ENCODE measurements around the gene EIF4A3.
"Not testable (repeated sequence)": the region's sequence is repeated elsewhere in the genome, so short reads cannot be mapped to it uniquely, and the experiment has no call there.

Gene EIF4A3

DNA sequence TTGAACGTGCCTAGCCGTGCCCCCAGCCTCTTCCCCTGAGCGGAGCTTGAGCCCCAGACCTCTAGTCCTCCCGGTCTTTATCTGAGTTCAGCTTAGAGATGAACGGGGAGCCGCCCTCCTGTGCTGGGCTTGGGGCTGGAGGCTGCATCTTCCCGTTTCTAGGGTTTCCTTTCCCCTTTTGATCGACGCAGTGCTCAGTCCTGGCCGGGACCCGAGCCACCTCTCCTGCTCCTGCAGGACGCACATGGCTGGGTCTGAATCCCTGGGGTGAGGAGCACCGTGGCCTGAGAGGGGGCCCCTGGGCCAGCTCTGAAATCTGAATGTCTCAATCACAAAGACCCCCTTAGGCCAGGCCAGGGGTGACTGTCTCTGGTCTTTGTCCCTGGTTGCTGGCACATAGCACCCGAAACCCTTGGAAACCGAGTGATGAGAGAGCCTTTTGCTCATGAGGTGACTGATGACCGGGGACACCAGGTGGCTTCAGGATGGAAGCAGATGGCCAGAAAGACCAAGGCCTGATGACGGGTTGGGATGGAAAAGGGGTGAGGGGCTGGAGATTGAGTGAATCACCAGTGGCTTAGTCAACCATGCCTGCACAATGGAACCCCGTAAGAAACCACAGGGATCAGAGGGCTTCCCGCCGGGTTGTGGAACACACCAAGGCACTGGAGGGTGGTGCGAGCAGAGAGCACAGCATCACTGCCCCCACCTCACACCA, 44.8 kb downstream of the EIF4A3 start:
- H3K27me3 ChIP-seq (ENCODE audit: low read depth), result no peaks in the 10 kb centered on the region
- peak overlapping the region; percentile 84 for H3K4me3 ChIP-seq
- H3K9me3 ChIP-seq, result no peaks in the 10 kb centered on the region
- H3K36me3 ChIP-seq (replicated peaks), result no peaks in the 10 kb centered on the region; the same call in 1 of the 2 replicates
- DNase-seq (ENCODE audit: low spot score in 2 of 2), result peak in 1 of 2 experiments; percentile 30
- peaks cover 8% of the 10 kb centered on the region for H3K4me1 ChIP-seq
- in situ Hi-C loops (cut with MboI; ENCODE audit: low sequenced_read_pairs), result no loop called here

DNA sequence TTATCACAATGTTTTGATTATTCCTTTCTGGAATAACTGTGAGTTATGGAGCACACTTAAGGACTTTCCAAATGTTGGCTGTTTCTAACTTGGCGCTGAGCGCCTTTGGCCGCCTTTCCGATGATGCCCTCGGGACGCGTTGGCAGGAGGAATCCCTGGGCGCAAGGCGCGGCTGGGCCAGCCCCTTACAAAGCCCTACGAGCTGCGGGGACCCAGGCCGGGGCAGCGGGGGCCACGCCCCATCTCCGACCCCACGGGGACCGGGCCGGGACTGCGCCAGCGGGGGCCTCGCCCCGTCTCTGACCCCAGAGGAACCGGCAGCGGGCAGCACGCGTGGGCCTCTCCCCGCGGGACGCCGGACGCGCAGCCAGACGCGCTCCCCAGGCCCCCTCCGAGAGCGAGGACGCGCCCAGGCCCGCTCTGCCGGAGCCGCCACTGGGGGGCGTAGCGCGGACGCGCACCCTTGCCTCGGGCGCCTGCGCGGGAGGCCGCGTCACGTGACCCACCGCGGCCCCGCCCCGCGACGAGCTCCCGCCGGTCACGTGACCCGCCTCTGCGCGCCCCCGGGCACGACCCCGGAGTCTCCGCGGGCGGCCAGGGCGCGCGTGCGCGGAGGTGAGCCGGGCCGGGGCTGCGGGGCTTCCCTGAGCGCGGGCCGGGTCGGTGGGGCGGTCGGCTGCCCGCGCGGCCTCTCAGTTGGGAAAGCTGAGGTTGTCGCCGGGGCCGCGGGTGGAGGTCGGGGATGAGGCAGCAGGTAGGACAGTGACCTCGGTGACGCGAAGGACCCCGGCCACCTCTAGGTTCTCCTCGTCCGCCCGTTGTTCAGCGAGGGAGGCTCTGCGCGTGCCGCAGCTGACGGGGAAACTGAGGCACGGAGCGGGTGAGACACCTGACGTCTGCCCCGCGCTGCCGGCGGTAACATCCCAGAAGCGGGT, 45.6 kb downstream of the EIF4A3 start, which contains the start of gene GAA:
TSS of gene GAA (plus strand) at position 571 of the 935 bp plus-strand sequence. CDS start 3,006 bp downstream, outside the sequence.
- Histone ChIP-seq H3K27me3 (ENCODE audit: low read depth) (no peaks in the 10 kb centered on the region), H3K36me3 (replicated peaks) (no peaks in the 10 kb centered on the region; the same call in 1 of the 2 replicates), H3K4me1 (peaks cover 8% of the 10 kb centered on the region), H3K4me3 (peak within 1 kb of the TSS; percentile 84), H3K9me3 (no peaks in the 10 kb centered on the region)
- in situ Hi-C loops (cut with MboI; ENCODE audit: low sequenced_read_pairs), result no loop called here
- peak; percentile 72 to 90 for DNase-seq (ENCODE audit: low spot score in 2 of 2)

DNA sequence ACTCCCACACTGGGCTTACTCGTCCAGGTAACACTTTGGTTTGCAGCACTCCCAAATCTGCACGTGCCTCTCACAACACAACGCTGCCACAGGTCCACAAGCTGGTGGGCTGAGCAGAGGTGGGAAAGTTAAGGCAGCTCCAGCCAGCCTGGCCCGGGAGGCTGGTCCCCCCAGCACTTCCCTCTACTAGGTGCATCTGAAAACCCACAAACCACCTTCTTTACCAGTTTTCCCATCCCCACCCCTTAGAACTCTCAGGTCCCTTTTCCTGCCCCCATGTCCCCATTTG, 46.9 kb downstream of the EIF4A3 start:
- peaks cover 8% of the 10 kb centered on the region for H3K4me1 ChIP-seq
- H3K36me3 ChIP-seq (replicated peaks), result no peaks in the 10 kb centered on the region
- no peaks in the 10 kb centered on the region for H3K9me3 ChIP-seq
- H3K4me3 ChIP-seq, result no peak overlapping the region
- in situ Hi-C loops (cut with MboI; ENCODE audit: low sequenced_read_pairs), result no loop called here
- no peaks in the 10 kb centered on the region for H3K27me3 ChIP-seq (ENCODE audit: low read depth)
- DNase-seq (ENCODE audit: low spot score in 2 of 2), result no peak

DNA sequence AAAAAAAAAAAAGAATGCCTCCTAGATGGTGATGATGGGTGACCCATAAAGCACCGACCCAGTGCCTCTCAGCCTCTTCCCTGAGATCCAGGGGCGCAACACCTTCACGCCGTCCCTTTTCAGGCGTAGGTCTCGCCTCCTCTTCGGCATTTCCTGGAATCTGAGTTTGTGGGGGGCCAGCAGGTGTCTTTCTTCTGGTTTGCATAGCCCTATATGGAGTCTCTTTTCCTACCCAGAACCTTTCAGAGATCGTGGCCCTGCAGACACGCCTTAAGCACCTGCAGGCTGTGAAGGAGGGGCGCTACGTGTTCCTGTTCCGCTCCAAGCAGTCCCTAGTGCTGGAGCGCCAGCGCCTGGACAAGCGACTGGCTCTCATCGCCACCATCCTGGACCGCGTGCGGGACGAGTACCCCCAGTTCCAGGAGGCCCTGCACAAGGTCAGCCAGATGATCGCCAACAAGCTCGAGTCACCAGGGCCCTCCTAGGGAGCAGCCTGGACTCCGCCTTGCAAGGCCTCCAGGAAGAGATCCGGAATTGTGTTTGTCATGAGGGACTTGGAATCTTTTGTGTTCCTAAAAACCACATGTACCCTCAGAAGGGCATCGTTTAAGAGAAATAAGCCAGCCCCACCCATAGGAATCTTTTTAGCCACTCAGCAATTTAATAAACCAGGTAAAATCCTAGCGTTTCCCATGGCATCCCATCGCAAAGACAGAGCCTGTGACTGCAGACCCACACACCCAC, 47.5 kb downstream of the EIF4A3 start:
- in situ Hi-C loops (cut with MboI; ENCODE audit: low sequenced_read_pairs), result no loop called here
- no peak overlapping the region for H3K4me3 ChIP-seq
- H3K27me3 ChIP-seq (ENCODE audit: low read depth), result no peaks in the 10 kb centered on the region
- no peaks in the 10 kb centered on the region for H3K9me3 ChIP-seq
- H3K36me3 ChIP-seq (replicated peaks), result no peaks in the 10 kb centered on the region
- H3K4me1 ChIP-seq, result peaks cover 8% of the 10 kb centered on the region
- no peak for DNase-seq (ENCODE audit: low spot score in 2 of 2)

DNA sequence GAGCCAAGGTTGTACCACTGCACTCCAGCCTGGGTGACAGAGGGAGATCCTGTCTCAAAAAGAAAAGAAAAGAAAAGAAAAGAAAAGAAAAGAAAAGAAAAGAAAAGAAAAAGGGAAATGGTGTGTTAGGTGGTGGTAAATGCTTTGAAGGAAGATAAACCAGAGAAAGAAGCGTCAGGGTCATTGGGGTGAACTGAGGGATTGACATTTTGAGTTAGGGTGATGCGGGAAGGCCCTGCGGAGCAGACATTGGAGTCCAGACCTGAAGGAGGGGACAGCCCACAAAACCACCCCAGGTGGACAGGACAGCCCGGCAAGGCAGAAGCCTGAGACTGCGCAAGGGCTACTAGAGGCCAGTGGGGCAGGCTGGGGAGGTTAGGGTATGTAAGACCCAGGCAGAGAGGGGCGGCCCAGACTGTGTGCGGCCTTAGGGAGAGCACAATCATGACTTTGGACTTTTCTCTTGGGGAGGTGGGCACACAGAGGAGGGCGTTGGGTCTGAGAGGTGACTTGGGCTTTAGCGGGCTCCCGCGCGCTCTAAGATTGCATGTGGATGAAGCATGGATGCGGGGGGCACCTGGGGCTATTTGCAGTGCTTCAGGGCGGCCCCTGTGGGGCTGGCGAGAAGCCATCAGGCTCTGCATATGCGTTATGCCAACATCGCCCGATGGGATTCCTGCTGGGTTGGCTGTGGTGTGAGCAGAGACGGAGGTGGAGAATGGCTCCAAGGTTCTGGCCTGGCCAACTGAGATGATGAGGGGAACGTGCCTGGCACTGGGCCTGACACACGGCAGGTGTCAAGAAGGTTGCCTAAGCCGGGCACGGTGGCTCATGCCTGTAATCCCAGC, 48.9 kb downstream of the EIF4A3 start:
- in situ Hi-C loops (cut with MboI; ENCODE audit: low sequenced_read_pairs), result no loop called here

DNA sequence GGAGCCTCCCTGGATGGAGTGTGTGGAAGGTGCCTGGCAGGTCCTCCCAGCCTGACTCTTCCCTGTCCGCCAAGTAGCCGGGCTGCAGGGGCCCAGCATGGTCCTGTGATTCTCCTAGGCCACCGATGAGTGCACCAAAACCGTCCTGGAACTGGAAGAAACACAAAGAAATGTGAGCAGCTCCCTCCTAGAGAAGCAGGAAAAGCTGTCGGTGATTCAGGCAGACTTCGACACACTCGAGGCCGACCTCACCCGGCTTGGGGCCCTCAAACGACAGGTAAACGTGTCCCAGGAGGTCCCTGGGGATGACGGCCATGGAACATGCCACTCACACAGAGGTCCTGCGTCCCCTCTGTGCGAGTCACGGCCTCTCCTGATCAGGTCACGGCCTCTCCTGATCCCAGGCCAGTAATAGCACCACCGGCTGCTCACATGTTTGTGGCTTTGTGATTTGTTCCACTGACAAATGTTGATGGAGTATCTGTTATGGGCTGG, 49.8 kb downstream of the EIF4A3 start:
- Histone ChIP-seq H3K36me3 (replicated peaks) (no peaks in the 10 kb centered on the region), H3K4me1 (peaks cover 4% of the 10 kb centered on the region), H3K4me3 (no peak overlapping the region), H3K27me3 (ENCODE audit: low read depth) (no peaks in the 10 kb centered on the region), H3K9me3 (no peaks in the 10 kb centered on the region)
- DNase-seq (ENCODE audit: low spot score in 2 of 2), result no peak
- in situ Hi-C loops (cut with MboI; ENCODE audit: low sequenced_read_pairs), result no loop called here

More for the DNA sequence above, 48.9 kb downstream of the EIF4A3 start:
- H3K4me1 ChIP-seq, result peaks cover 8% of the 10 kb centered on the region
- no peaks in the 10 kb centered on the region for H3K36me3 ChIP-seq (replicated peaks)
- no peak overlapping the region for H3K4me3 ChIP-seq
- H3K9me3 ChIP-seq, result no peaks in the 10 kb centered on the region
- no peaks in the 10 kb centered on the region for H3K27me3 ChIP-seq (ENCODE audit: low read depth)
- DNase-seq (ENCODE audit: low spot score in 2 of 2), result no peak

DNA sequence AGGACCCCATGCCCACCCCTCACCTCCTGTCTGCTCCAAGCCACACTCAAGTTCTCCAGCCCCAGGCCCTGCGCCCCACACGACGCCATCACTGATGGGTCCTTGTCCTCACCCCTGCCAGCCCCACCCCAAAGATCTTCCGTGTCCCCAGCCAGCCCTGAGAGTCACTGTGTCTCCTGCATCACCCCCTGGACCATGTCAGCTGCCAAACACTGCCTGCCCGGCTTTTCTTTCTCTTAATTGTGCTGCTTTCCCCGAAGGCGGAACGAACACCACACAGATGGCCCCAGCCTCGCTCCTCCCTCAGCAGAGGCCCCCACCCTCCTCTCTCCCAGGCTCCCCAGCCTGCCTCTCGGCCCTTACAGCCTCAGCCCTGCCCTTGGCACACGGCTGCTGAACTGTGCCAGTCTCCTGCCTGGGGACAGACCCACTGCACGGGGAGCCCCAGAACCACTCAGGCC, 50.3 kb downstream of the EIF4A3 start:
- Histone ChIP-seq H3K9me3 (no peaks in the 10 kb centered on the region), H3K27me3 (ENCODE audit: low read depth) (no peaks in the 10 kb centered on the region), H3K36me3 (replicated peaks) (no peaks in the 10 kb centered on the region), H3K4me3 (no peak overlapping the region), H3K4me1 (peaks cover 3% of the 10 kb centered on the region; the same call in 1 of the 2 replicates)
- no peak for DNase-seq (ENCODE audit: low spot score in 2 of 2)
- in situ Hi-C loops (cut with MboI; ENCODE audit: low sequenced_read_pairs), result no loop called here

DNA sequence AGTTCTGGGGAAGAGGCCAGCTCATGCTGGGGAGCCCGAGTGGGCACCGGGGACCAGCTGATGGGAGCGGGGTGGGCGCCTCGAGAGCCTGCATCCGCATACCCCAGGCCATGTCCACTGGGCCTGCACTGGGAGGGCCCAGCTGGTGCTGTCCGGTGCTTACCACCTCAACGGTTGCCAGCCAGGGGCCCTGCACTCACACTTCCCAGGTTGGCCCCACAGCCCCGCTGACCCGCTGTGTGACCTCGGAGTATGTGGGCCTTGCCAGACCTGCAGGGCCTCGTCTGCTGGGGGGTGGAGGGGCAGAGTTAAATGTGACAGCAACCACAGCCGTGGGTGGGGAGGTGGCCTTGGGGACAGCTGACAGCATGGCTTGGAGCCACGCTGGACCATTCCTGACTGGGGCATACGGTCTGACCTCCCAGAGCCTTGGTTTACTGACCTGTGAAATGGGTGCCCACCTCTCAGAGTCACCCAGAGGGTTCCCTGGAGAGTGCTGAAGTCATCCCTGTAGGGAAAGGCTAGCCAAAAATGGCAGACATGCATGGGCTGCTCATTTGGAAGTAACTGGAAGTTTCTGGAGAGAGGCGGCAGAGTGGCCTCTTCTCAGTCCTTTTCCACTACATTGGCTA, 51.0 kb downstream of the EIF4A3 start:
- no peak overlapping the region for H3K4me3 ChIP-seq
- in situ Hi-C loops (cut with MboI; ENCODE audit: low sequenced_read_pairs), result no loop called here
- DNase-seq (ENCODE audit: low spot score in 2 of 2), result no peak
- H3K36me3 ChIP-seq (replicated peaks), result no peaks in the 10 kb centered on the region
- H3K9me3 ChIP-seq, result no peaks in the 10 kb centered on the region
- no peaks in the 10 kb centered on the region for H3K27me3 ChIP-seq (ENCODE audit: low read depth)
- peaks cover 3% of the 10 kb centered on the region; the same call in 1 of the 2 replicates for H3K4me1 ChIP-seq

DNA sequence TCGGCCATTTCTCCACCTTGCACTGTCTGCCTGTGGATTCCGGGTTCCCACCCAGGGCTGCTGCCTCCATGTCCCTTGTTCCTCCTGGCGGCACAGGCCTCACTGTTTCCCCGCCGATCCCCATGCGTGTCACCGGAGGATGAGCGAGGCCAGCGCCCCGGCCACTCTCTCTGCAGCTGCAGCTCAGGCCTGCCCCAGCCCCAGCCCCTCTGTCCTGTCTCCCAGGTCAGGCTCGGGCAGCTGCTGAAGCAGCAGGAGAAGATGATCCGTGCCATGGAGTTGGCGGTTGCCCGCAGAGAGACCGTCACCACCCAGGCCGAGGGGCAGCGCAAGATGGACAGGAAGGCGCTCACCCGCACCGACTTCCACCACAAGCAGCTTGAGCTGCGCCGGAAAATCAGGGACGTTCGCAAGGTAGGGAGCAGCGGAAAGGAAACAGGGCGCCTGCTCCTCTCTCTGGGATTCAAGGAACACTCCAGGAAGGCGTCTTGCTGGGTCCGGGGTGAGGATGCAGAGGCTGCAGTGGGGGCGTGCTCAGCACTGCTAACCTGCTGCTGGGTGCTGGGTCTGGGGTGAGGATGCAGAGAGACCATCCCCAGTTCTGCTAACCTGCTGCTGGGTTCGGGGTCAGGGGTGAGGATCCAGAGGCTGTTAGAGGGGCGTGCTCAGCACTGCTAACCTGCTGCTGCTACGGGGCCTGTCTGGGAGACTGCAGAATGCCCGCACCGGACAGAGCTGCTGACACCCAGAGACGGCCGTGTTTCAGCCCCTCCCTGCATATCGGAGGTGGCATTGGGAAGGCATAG, 51.7 kb downstream of the EIF4A3 start:
- no peak for DNase-seq (ENCODE audit: low spot score in 2 of 2)
- in situ Hi-C loops (cut with MboI; ENCODE audit: low sequenced_read_pairs), result no loop called here
- Histone ChIP-seq H3K4me3 (no peak overlapping the region), H3K4me1 (no peaks in the 10 kb centered on the region), H3K27me3 (ENCODE audit: low read depth) (no peaks in the 10 kb centered on the region), H3K9me3 (no peaks in the 10 kb centered on the region), H3K36me3 (replicated peaks) (no peaks in the 10 kb centered on the region)

DNA sequence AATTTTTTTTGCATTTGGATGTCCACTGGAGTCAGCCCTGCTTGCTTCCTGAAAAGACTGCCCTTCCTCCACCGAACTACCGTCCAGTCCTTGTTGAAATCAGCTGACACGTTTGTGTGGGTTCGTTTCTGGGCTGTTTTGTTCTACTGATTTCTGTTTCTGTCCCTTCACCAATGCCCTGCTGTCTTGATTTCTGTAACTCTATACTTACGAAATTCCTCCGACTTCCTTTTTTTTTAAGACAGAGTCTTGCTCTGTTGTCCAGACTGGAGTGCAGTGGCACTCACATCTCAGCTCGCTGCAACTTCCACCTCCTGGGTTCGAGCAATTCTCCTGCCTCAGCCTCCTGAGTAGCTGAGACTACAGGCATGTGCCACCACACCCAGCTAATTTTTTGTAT, 54.0 kb downstream of the EIF4A3 start:
- Histone ChIP-seq H3K4me1 (no peaks in the 10 kb centered on the region), H3K36me3 (replicated peaks) (no peaks in the 10 kb centered on the region), H3K4me3 (no peak overlapping the region), H3K9me3 (no peaks in the 10 kb centered on the region), H3K27me3 (ENCODE audit: low read depth) (no peaks in the 10 kb centered on the region)
- in situ Hi-C loops (cut with MboI; ENCODE audit: low sequenced_read_pairs), result no loop called here
- DNase-seq (ENCODE audit: low spot score in 2 of 2), result no peak

DNA sequence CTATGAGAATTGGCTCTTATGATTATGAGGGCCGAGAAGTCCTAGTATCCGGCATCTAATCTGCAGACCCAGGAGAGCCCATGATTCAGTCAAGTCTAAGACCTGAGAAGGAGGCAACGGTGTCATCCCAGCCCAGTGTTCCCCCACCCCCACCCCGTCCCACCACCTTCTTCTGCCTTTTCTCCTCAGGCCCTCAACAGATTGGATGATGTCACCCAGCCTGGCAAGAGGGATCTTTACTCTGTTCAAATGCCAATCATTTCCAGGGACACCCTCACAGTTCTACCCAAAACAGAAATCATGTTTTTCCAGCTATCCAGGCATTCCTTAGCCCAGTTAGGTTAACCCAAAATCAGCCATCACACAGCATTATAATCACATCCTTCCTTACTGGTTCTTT, 55.6 kb downstream of the EIF4A3 start:
- Histone ChIP-seq H3K4me3 (no peak overlapping the region), H3K36me3 (replicated peaks) (no peaks in the 10 kb centered on the region), H3K9me3 (no peaks in the 10 kb centered on the region), H3K27me3 (ENCODE audit: low read depth) (peaks cover 8% of the 10 kb centered on the region), H3K4me1 (no peaks in the 10 kb centered on the region)
- no peak for DNase-seq (ENCODE audit: low spot score in 2 of 2)
- in situ Hi-C loops (cut with MboI; ENCODE audit: low sequenced_read_pairs), result no loop called here

DNA sequence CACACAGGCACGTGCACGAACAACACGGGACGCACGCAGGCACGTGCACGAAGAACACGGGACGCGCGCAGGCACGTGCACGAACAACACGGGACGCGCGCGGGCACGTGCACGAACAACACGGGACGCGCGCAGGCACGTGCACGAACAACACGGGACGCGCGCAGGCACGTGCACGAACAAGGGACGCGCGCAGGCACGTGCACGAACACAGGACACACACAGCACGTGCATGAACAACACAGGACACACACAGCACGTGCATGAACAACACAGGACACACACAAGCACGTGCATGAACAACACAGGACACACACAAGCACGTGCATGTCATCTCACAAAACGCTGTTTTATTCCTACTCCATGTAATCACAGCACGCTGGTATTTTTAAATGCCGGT, 56.8 kb downstream of the EIF4A3 start:
- in situ Hi-C loops (cut with MboI; ENCODE audit: low sequenced_read_pairs); H3K9me3 ChIP-seq; H3K27me3 ChIP-seq (ENCODE audit: low read depth); DNase-seq (ENCODE audit: low spot score in 2 of 2); H3K4me1 ChIP-seq; H3K36me3 ChIP-seq (replicated peaks); H3K4me3 ChIP-seq: not testable (repeated sequence)
